Measurements from ENCODE around the gene TRIM25. TPM values are rescaled to one million over a fixed set of nuclear protein-coding genes. Genes with fewer than 3 reads are reported as not detected.

TRIM25 gene
- total RNA-seq, 1 experiment from 2014 or later, result 85.6 TPM

DNA sequence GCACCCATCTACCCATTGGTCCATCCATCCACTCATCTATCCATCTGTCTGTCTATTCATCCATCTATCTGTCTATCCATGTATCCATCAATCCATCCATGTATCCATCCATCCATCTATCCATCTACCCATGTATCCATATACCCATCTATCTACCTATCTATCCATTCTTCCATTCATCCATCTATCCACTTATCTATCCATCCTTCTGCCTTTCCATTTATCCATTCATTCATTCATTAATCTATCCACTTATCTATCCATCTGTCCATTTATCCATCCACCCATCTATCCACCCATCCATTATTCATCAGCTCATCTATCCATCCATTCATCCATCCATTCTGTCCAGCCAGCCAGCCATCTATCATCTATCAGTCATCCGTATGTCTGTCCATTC is 21.5 kb downstream of the TRIM25 start:
- CTCF ChIA-PET, result no interaction called here
- Mint-ChIP-seq H3K27ac (ENCODE audit: unreplicated experiment) (no peak overlapping the region), H3K4me1 (ENCODE audit: low read depth, unreplicated experiment) (peaks cover 2% of the 10 kb centered on the region), H3K9me3 (ENCODE audit: unreplicated experiment) (peaks cover 22% of the 10 kb centered on the region), H3K27me3 (ENCODE audit: insufficient read depth, unreplicated experiment) (no peaks in the 10 kb centered on the region), H3K36me3 (ENCODE audit: insufficient read depth, unreplicated experiment) (peaks cover 52% of the 10 kb centered on the region), H3K4me3 (ENCODE audit: unreplicated experiment) (no peak overlapping the region)
- Histone ChIP-seq H3K9me3 (no peaks in the 10 kb centered on the region; the same call in 1 of the 2 replicates), H3K4me3 (ENCODE audit: low read depth, low read length) (no peak overlapping the region), H3K4me1 (peaks cover 9% of the 10 kb centered on the region), H3K27me3 (replicated peaks; ENCODE audit: control insufficient read depth, insufficient read depth, low read length) (no peaks in the 10 kb centered on the region), H3K36me3 (ENCODE audit: control insufficient read depth, insufficient read depth, low read length) (peaks cover 13% of the 10 kb centered on the region)
- TF ChIP-seq, protein P1, sequence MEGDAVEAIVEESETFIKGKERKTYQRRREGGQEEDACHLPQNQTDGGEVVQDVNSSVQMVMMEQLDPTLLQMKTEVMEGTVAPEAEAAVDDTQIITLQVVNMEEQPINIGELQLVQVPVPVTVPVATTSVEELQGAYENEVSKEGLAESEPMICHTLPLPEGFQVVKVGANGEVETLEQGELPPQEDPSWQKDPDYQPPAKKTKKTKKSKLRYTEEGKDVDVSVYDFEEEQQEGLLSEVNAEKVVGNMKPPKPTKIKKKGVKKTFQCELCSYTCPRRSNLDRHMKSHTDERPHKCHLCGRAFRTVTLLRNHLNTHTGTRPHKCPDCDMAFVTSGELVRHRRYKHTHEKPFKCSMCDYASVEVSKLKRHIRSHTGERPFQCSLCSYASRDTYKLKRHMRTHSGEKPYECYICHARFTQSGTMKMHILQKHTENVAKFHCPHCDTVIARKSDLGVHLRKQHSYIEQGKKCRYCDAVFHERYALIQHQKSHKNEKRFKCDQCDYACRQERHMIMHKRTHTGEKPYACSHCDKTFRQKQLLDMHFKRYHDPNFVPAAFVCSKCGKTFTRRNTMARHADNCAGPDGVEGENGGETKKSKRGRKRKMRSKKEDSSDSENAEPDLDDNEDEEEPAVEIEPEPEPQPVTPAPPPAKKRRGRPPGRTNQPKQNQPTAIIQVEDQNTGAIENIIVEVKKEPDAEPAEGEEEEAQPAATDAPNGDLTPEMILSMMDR (IDR thresholded peaks at IDR 0.05; ENCODE audit: insufficient read depth in 1 of 2, low read depth in 1 of 2, low read length in 1 of 2, severe bottlenecking in 1 of 2, unreplicated experiment in 1 of 2), result no peak
- no peak for DNase-seq
- intact Hi-C loops (cut with micrococcal nuclease; ENCODE audit: unreplicated experiment), result no loop called here
- BruUV-seq (replicated peaks), result no TSS peak
- POLR2A ChIA-PET, result no interaction called here

DNA sequence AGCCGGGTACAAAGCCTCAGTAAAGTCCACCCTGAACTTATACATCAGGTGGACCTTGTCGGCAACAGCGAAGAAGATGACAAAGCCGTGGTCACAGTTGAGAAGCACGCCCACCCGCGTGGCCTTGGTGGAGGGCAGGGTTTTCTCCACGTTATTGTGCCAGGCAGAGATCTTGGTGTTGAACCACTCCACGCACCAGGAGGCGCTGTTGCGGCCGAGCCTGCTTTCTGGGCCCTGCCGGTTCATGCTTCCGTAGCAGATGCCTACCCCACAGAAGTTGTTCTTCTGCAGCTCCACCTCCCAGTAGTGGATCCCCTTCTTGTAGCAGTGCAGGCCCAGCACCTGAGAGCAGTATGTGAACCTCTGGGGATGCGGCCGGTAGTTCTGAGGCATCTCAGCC is 22.1 kb downstream of the TRIM25 start:
- no peak for DNase-seq
- H3K4me1 ChIP-seq, result peaks cover 4% of the 10 kb centered on the region
- intact Hi-C loops (cut with micrococcal nuclease; ENCODE audit: unreplicated experiment), result no loop called here
- H3K4me1 Mint-ChIP-seq (ENCODE audit: low read depth, unreplicated experiment), result no peaks in the 10 kb centered on the region
- H3K9me3 Mint-ChIP-seq (ENCODE audit: unreplicated experiment), result peaks cover 28% of the 10 kb centered on the region
- BruUV-seq (replicated peaks), result no TSS peak
- H3K27ac Mint-ChIP-seq (ENCODE audit: unreplicated experiment), result no peak overlapping the region
- H3K4me3 Mint-ChIP-seq (ENCODE audit: unreplicated experiment), result no peak overlapping the region
- H3K36me3 Mint-ChIP-seq (ENCODE audit: insufficient read depth, unreplicated experiment), result peaks cover 55% of the 10 kb centered on the region
- TF ChIP-seq, protein P1 (IDR thresholded peaks at IDR 0.05; ENCODE audit: insufficient read depth in 1 of 2, low read depth in 1 of 2, low read length in 1 of 2, severe bottlenecking in 1 of 2, unreplicated experiment in 1 of 2), result peak; percentile 17 to 20
- ChIA-PET POLR2A (no interaction called here), CTCF (no interaction called here)
- H3K4me3 ChIP-seq (ENCODE audit: low read depth, low read length), result no peak overlapping the region
- H3K9me3 ChIP-seq, result no peaks in the 10 kb centered on the region; the same call in 1 of the 2 replicates
- H3K27me3 ChIP-seq (replicated peaks; ENCODE audit: control insufficient read depth, insufficient read depth, low read length), result no peaks in the 10 kb centered on the region
- no peaks in the 10 kb centered on the region for H3K27me3 Mint-ChIP-seq (ENCODE audit: insufficient read depth, unreplicated experiment)
- peaks cover 13% of the 10 kb centered on the region for H3K36me3 ChIP-seq (ENCODE audit: control insufficient read depth, insufficient read depth, low read length)

DNA sequence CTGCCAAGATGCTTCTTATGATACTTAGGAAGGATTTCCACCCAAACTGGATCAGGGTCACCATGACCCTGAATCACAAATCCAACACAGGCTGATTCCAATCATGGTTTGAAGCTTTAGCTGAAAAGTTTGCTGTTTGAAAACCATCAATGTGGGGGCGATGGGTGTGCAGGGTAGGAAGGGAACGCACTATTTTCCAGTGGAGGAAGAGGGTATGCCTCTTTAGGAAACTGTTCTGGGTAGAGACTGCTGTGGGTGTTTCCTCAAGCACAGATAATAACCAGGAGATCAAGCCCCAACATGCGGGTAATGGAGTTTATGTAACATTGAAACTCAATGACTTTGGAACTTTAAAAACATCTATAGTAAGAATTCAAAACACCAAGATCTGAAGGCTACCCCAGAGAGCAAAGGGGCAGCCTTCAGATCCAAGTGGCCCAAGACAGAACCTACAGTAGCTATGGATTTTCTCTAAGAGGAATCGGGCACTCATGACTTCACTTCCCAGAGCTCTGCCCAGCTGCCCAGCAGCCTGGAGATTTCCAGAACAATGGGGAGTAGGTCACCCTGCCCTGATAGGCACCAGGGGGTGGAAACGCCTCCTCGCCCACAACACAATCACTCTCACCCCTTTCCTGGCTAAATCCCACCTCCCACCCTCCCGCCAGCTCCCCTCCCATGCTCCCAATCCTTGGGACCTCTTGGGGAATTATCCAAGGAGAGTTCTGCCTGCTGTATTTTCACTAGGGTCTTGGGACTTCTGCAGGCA is 22.8 kb downstream of the TRIM25 start:
- Histone ChIP-seq H3K27me3 (replicated peaks; ENCODE audit: control insufficient read depth, insufficient read depth, low read length) (no peaks in the 10 kb centered on the region), H3K9me3 (no peaks in the 10 kb centered on the region; the same call in 1 of the 2 replicates), H3K4me3 (ENCODE audit: low read depth, low read length) (no peak overlapping the region), H3K36me3 (ENCODE audit: control insufficient read depth, insufficient read depth, low read length) (peaks cover 13% of the 10 kb centered on the region), H3K4me1 (no peaks in the 10 kb centered on the region; the same call in 1 of the 2 replicates)
- H3K36me3 Mint-ChIP-seq (ENCODE audit: insufficient read depth, unreplicated experiment), result peaks cover 58% of the 10 kb centered on the region
- TSS peak; percentile 9 for BruUV-seq (replicated peaks)
- CTCF ChIA-PET, result no interaction called here
- TF ChIP-seq, protein P1 (IDR thresholded peaks at IDR 0.05; ENCODE audit: insufficient read depth in 1 of 2, low read depth in 1 of 2, low read length in 1 of 2, severe bottlenecking in 1 of 2, unreplicated experiment in 1 of 2), result no peak
- peaks cover 28% of the 10 kb centered on the region for H3K9me3 Mint-ChIP-seq (ENCODE audit: unreplicated experiment)
- no peak overlapping the region for H3K4me3 Mint-ChIP-seq (ENCODE audit: unreplicated experiment)
- no peak overlapping the region for H3K27ac Mint-ChIP-seq (ENCODE audit: unreplicated experiment)
- no peak for DNase-seq
- no peaks in the 10 kb centered on the region for H3K27me3 Mint-ChIP-seq (ENCODE audit: insufficient read depth, unreplicated experiment)
- intact Hi-C loops (cut with micrococcal nuclease; ENCODE audit: unreplicated experiment), result no loop called here
- POLR2A ChIA-PET, result no interaction called here
- peaks cover 5% of the 10 kb centered on the region for H3K4me1 Mint-ChIP-seq (ENCODE audit: low read depth, unreplicated experiment)
